ENCODE measurements around the gene SIK3. TPM values are rescaled to one million over a fixed set of nuclear protein-coding genes. Genes with fewer than 3 reads are reported as not detected.

Gene SIK3
- total RNA-seq, 4 donors from 2014 or later = 45.0 to 70.2 (median 48.8) TPM

DNA sequence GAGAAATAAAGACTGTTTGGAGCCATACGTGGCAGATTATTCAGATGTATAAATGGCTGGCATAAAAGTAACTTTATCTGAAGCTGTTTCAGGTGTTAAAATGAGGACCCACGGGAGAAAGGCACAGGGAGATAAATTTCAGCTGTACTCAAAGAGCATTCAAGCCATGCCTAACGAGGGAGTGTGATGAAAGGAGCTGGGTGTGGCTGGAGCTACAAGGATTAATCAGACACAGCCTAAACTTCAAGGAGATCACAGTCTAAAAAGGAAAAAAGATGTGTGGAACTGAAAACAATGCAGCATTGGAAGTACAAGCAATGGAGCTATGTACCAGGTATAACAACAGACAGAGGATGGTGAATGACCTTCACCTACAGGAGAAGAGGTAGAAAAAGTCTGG, 140.0 kb downstream of the SIK3 start:
- 55 to 62% methylated on average over 3 of the region's 3 CpGs for WGBS, 2 donors
- TF ChIP-seq CTCF (IDR thresholded peaks at IDR 0.05) = no peak
- no peak for TF ChIP-seq POLR2A (IDR thresholded peaks at IDR 0.05)
- no peak for TF ChIP-seq EP300 (IDR thresholded peaks at IDR 0.05)
- H3K9me3 ChIP-seq = no peaks in the 10 kb centered on the region
- H3K4me3 ChIP-seq = no peak overlapping the region
- no peaks in the 10 kb centered on the region for H3K27me3 ChIP-seq
- DNase-seq (ENCODE audit: low spot score in 2 of 2) = no peak
- peaks cover 0 to 19% (median 0%) of the 10 kb centered on the region in 3 donors for H3K36me3 ChIP-seq
- H3K4me1 ChIP-seq = peaks cover 0 to 69% (median 13%) of the 10 kb centered on the region in 4 donors
- H3K27ac ChIP-seq = peak overlapping the region in 2 of 4 donors; percentile 26 to 43

DNA sequence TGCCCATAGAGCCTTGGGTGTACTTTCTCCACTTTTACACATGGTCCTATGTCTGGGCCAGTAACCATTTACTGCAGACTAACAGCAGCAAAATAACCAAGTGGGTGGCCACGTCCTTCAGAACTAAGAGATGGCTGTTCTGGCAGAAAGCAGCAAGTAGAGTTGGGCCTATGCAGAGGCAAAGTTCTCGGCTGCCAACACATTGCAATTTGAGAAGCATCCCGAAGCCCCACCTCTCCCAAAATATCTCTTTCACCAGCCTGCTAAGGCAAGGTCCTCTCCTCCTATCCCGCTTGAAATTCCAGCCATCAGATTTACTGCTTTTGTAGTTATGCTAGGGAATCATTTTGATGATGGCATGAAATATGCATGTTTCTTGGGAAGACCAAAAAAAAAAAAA, 142.3 kb downstream of the SIK3 start:
- Histone ChIP-seq H3K4me3 (no peak overlapping the region), H3K36me3 (peaks cover 0 to 19% (median 0%) of the 10 kb centered on the region in 3 donors), H3K27me3 (no peaks in the 10 kb centered on the region), H3K4me1 (peaks cover 0 to 54% (median 3%) of the 10 kb centered on the region in 4 donors), H3K9me3 (no peaks in the 10 kb centered on the region), H3K27ac (peak overlapping the region in 1 of 4 donors; percentile 22)
- no peak for TF ChIP-seq EP300 (IDR thresholded peaks at IDR 0.05)
- TF ChIP-seq POLR2A (IDR thresholded peaks at IDR 0.05) = no peak
- TF ChIP-seq CTCF (IDR thresholded peaks at IDR 0.05) = no peak
- 57 to 62% methylated on average over 4 of the region's 4 CpGs for WGBS, 2 donors
- DNase-seq (ENCODE audit: low spot score in 2 of 2) = no peak

DNA sequence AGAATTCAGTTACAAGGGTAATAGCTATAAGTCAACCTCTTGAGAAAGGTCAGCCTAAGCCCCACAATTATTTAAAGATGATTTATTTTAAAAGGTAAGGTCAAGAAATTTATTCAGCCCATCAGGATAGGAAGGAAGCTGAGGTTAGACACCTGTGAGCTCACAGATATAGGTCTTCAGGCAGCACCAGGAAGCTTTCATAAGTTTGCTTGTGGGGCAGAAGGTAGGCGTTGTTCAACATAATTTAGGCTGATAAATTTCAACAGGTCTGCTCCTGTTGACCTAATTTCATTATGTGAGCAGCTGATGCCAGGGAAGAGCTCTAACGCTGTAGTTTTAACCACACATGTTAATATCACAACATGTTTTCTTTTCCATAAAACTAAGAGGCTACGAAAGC, 142.7 kb downstream of the SIK3 start:
- Histone ChIP-seq H3K36me3 (peaks cover 0 to 19% (median 0%) of the 10 kb centered on the region in 3 donors), H3K9me3 (no peaks in the 10 kb centered on the region), H3K27ac (peak overlapping the region in 1 of 4 donors; percentile 22), H3K27me3 (no peaks in the 10 kb centered on the region), H3K4me1 (peaks cover 0 to 50% (median 2%) of the 10 kb centered on the region in 4 donors), H3K4me3 (no peak overlapping the region)
- 81 to 90% methylated on average over 3 of the region's 3 CpGs for whole genome bisulfite sequencing, 2 donors
- DNase-seq (ENCODE audit: low spot score in 2 of 2) = no peak
- TF ChIP-seq POLR2A (IDR thresholded peaks at IDR 0.05) (no peak), EP300 (IDR thresholded peaks at IDR 0.05) (no peak), CTCF (IDR thresholded peaks at IDR 0.05) (no peak)

DNA sequence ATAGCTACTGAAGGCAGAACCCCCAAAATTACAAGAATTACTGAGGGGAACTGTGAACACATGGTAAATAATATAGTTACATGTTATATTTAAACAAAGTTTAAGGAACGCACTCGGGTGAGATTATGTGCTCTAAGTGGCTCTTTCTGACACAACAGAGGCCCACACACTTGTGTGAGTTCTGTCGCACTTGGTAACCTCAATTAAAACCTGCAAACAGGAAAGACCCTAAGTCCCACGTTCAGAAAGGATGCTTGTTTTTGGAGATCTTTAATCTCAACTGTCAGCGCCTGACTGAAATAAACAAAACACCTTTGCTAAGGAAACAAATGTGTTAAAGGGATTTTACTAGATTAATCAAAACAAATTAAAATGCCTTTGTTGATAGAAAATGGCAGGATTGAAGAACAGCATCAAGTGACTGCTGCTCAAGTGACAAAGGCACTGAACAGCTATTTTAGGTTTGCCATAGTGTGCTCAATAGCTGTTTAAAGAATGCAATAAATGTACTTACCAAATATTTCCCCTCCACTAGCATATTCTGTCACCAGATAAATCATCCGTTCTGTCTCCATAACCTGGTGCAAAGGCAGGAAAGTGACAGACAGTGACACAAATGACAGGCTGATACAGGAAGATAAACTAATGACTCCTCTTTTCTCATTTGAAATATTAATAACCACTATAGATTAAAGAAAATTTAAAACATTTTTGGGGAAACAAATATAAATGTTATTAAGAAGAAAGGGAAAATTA, 144.5 kb downstream of the SIK3 start:
- peaks cover 0 to 41% (median 0%) of the 10 kb centered on the region in 4 donors for H3K4me1 ChIP-seq
- H3K9me3 ChIP-seq = no peaks in the 10 kb centered on the region
- no peak for TF ChIP-seq CTCF (IDR thresholded peaks at IDR 0.05)
- TF ChIP-seq EP300 (IDR thresholded peaks at IDR 0.05) = no peak
- no peak for TF ChIP-seq POLR2A (IDR thresholded peaks at IDR 0.05)
- no peak for DNase-seq (ENCODE audit: low spot score in 2 of 2)
- H3K4me3 ChIP-seq = no peak overlapping the region
- 68 to 74% methylated on average over 6 of the region's 6 CpGs for WGBS, 2 donors
- no peak overlapping the region for H3K27ac ChIP-seq
- H3K27me3 ChIP-seq = no peaks in the 10 kb centered on the region
- peaks cover 0 to 30% (median 0%) of the 10 kb centered on the region in 3 donors for H3K36me3 ChIP-seq

- peaks cover 0 to 36% (median 0%) of the 10 kb centered on the region in 4 donors for H3K4me1 ChIP-seq
- H3K9me3 ChIP-seq = no peaks in the 10 kb centered on the region
- H3K36me3 ChIP-seq = peaks cover 0 to 30% (median 0%) of the 10 kb centered on the region in 3 donors
- DNase-seq (ENCODE audit: low spot score in 2 of 2) = no peak
- no peak overlapping the region for H3K4me3 ChIP-seq
- H3K27me3 ChIP-seq = no peaks in the 10 kb centered on the region
- H3K27ac ChIP-seq = no peak overlapping the region
- TF ChIP-seq POLR2A (IDR thresholded peaks at IDR 0.05) = no peak
- no peak for TF ChIP-seq CTCF (IDR thresholded peaks at IDR 0.05)
- no peak for TF ChIP-seq EP300 (IDR thresholded peaks at IDR 0.05)
- WGBS, 2 donors = 95 to 99% methylated on average over 3 of the region's 3 CpGs
Observed at GRCh38 chr11:116951762-116952161, 146.5 kb downstream of the SIK3 start.
